HG03378 (cell line): ENCODE measurements around the gene SEMA5A.

Experiments used
- ATAC-seq: cut with Tn5 transposase; IDR thresholded peaks from one replicate; pipeline ENCODE4 v1.9.1; 2021; ENCODE audit warnings: mild to moderate bottlenecking, moderate library complexity; ENCODE audit not compliant: unreplicated experiment

The SEMA5A gene

GRCh38 chr5:9186069-9186468 lies 359.8 kb downstream of the SEMA5A start:
- ATAC-seq: no peak

- ATAC-seq: no peak
Measured at GRCh38 chr5:9183992-9184391, 361.9 kb downstream of the SEMA5A start.

DNA sequence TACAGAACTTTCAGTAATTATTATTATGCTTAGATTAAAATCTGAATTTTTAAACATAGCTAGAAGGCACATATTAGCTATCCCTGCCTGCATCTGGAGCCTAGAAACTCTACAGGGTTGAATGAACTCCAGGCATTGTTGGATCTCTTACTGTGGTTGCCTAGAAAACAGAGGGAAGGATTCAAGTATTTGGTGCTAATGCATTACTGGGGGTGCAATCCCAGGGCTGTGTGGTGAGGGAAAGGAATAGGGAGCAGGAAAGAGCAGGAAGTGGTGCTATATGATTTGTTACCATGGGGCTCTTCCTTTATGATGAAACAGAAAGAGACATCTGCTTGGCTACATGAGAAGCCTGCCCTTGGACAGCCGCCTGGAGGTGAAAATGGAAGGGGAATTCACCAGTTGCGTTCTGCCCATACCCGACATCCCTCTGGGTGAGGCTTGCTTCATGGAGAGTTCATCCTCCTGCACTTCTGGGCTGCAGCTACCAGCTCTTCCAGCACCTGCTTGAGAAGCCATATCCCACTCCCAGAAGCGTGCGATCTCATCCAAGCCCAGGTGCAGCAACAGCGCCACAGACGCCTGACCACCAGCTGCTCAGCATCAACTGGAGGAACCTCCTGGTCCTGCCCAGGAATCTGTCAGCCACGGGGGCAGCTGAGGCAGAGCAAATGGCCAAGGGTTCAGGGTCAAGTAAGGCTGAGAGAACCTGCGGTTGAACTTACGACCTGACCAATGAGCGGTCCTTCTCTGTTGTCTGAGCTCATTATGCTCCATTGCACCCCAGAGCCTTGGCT lies 362.8 kb downstream of the SEMA5A start:
- ATAC-seq: no peak

GRCh38 chr5:9176641-9177040 lies 369.2 kb downstream of the SEMA5A start:
- no peak for ATAC-seq

DNA sequence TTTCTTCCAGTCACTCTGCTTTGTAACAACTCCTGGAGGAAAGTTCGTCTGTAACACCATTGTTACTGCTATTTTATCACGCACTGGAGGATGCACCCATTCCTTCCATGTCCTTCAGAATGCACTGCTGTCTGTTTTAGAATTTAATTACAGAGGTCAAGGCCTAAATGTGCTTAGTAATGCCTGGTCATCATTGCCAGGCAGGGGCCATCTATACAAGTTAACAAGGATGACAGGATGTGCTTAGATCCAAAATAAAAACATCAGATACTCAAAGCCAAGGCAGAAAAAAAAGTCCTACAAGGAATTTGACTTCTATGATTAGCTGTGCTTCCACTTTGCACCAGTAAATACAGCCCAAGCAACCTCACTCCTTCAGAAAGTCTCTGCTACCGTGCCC lies 371.4 kb downstream of the SEMA5A start:
- no peak for ATAC-seq

DNA sequence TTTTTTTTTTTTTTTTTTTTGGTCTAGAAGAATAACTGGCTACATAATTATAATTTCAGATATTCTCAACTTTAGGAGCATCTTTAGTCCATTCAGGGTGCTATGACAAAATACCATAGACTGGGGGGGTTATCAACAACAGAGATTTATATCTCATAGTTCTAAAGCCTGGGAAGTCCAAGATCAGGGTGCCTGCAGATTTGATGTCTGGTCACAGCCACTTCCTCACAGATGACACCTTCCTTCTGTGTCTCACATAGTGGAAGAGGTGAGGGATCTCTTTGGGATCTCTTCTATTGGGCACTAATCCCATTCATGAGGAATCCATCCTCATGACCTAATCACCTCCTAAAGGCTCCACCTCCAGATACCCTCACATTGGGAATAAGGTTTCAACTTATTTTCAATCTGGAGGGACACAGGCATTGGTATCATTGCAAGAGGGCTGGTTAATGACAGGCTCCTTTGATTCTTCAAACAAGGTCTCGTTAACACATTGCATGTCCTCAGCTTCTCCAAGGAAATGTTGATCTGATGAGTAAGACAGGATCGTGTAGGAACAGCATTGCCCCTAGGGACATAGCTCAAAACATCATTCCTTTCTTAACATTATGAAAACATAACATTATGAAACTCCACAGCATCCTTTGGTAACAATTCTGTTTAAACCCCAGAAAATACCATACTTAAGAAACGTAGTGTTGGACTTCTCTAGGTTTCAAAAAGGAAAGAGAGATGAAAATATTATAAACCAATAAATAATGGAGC lies 372.4 kb downstream of the SEMA5A start:
- no peak for ATAC-seq

DNA sequence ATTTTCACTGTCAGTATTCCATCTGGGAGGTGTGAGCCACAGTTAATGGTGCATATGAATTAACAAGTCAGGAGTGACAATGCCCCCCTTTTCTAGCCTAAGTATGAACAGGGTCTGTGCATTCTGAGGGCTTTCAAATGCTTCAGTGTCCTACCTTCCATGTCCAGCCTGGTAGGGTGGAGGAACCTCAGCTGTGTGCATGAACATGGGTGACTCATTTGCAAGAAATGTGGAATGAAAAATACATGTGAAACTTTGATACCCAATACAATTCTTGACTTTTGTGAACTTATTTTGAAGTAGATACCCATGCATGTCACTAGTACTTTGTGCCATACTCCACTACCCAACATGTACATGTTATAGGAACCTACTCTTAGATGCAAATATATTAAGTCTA lies 375.8 kb downstream of the SEMA5A start:
- ATAC-seq: no peak

- ATAC-seq: no peak
Measured at GRCh38 chr5:9169557-9169902, 376.3 kb downstream of the SEMA5A start.

DNA sequence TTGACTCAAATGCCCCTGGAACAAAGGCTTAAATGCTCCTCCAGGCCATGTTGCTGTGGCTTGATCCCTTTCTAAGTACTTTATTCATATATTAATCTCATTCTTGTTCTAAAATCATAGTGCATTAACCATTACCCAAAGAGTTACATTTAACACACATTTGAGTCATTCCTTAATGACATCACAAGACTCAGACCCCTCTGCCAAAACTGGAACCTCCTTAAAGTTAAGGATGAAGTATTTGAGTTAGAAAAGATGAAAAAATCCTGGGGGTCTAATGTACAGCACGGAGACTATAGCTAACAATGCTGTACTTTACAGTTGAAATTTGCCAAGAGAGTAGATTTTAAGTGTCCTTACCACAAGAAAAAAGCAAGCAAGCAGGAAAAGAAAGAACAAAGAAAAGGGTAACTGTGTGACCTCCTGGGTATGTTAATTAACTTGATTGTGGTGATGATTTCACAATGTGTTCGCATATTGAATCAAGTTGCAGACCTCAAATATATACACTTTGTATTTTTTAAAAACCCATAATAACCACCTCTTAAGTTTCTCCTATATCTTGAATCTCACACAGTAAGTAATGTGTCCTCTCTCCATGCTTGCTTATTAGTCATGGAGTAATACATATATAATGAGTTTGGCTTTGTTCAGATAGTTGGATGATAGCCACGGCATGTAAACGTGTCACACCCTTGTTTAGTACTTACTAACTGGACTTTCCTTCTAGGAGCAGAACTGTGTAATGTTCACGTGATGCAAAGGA lies 376.9 kb downstream of the SEMA5A start:
- ATAC-seq: no peak

DNA sequence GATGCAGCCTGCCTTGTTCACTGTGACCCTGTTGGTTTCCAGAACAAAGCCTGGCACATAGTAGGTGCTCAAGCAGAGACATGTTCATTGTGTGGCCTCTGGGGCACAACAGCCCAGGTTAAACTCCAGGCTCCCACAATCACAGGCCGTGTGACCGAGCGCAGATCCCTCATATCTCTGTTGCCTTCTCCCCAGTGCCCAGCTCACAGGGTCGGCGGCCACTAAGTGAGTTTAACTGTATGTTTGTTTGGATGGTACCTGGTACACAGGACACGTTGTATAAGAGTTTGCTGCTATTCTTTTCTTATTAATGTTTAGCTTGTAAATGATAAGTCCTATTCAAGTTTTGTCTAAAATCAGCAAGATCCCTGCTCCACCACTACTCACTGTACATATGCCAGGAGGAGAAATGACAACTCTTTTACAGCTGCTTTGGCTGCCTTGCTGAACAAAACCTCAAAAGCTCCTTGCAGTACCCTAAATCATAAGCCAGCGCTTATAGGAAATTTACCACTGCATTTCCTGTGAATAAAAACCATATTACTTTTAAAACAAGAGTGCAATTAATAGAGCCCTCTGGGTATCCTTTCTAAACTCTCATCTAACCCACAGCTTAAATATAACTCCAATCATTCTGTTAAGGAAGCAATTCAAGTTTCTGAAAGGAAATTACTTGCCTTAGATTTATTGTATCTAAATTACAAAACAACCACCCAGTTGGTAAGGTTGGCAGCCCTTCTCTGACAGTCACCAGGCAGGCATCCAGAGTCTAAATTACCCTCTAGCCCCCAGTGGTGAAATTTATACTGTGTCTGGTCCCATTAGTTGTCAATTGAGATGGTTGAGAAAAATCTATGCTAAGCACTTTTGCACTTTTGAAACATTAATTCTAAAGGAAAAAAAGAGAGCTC lies 379.4 kb downstream of the SEMA5A start:
- no peak for ATAC-seq

DNA sequence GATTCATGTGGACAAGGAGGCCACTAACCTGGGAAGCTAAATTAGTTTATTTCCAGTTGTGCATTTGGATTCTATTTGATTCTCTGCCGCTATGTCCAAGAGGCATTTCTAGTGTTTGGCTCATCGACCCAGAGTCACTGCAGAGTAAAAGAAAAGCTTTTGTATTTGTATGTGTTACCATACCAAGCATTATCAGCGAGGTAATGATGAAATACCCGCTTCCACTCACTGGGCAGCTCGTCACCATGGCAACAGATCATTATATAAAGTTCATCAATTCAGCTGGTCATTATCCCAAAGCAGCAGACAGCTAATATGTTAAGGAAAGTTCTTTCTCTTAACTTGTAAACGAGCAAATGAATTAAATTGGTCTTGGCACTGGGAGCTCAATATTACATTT lies 380.3 kb downstream of the SEMA5A start:
- ATAC-seq: no peak

DNA sequence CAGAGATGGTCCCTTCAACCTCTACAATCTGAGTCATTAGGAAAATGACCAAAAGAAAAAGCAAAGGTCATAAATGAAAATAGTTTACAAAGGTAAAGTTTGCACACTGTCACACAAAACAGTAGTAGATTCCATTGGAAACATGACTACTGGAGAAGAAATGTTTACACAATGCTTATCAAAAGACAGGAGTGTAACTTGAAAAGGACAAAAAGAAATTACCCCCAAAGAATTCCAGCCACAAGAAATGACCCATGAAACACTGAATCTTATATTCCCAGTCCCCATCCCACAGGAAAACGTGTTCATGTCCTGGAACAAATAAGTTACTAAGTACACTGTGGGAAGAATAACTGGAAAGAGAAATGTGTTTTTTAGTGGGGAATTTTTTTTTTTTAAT lies 385.1 kb downstream of the SEMA5A start:
- no peak for ATAC-seq

DNA sequence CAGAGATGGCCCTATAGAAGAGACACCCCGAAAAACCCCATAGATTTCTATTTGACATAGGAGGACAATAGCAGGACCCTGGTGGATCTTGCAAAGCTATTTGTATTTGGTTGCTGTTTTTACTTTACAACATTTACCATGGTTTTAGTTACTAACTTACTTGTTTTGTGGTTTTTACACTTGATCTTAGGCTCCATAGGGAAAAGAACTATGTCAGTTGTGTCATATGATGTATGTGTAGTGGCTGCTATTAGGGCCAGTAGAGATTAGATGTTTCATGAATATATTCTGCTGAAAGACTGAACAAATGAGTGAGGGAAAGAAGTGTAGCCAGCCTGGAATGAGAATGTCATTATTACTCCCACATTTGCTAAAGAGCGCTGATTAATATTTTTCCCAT lies 388.1 kb downstream of the SEMA5A start:
- no peak for ATAC-seq

DNA sequence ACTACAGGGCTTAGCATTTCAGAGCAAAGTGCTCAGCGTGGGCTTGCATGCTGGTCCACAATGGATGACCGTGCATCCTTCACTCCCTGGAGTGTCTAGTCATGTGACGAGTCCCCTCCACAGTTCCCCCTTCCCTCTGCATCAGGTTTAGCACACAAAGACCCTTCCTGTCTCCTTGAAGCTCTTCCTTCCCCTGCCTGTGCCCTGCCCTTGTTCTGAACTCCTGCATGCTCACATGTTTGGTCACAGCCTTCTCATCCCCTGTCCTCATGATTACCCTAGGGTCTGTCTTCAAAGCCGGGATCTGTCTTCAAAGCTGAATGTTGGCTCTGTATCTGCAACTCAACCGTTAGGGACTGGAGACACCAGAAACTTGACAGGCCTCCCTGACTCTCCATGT lies 388.9 kb downstream of the SEMA5A start:
- no peak for ATAC-seq

- ATAC-seq: no peak
Measured at GRCh38 chr5:9156282-9156681, 389.6 kb downstream of the SEMA5A start.

GRCh38 chr5:9151684-9152427 lies 394.0 kb downstream of the SEMA5A start:
- no peak for ATAC-seq

DNA sequence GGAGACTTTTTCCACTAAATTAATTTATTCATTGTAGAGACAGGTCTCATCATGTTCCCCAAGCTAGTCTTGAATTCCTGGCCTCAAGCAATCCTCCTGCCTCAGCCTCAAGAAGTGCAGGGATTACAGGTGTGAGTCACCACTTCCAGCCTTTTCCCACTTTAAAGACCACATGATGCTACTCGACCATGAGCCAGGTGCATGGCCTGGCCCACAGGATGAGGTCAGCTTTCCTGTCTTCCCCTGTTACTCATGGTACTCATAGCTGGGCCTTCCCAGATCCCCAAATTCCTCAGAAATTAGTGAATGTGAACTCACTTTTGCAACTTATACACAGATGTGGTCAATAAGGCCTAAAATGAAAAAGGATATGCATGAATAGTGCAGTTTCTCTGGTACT lies 395.9 kb downstream of the SEMA5A start:
- ATAC-seq: no peak

GRCh38 chr5:9148242-9148641 lies 397.6 kb downstream of the SEMA5A start:
- ATAC-seq: no peak

DNA sequence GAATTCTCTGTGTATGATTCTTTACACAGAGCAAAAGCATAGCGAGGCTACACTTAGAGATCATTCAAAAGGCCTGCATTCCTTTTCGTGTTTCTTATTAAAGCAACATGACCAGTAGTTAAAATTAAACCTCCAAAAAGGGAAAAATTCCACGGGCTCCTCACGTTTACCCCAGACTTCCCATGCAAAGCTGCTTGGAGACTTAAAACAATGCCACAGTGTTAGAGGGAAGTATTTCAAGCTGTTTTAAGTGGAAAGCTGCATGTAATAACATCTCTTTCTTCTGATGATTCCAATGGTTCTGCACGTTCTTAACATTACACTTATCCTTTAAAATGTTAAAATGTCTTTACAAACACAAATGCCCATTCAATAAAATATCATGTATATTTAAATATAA lies 405.2 kb downstream of the SEMA5A start:
- no peak for ATAC-seq

- no peak for ATAC-seq
Measured at GRCh38 chr5:9140202-9140601, 405.7 kb downstream of the SEMA5A start.
